AG04449 (cell line): Measurements from ENCODE around the gene LCE7A.

Experiments used
- CTCF ChIA-PET: fragments of 350-600 bp; formaldehyde crosslinking; extraction: SDS; loops from one replicate; lab custom pipeline; 2021; ENCODE audit warnings: antibody characterized with exemption; lab: Yijun Ruan, JAX
- POLR2A ChIA-PET: fragments of 400-600, 350-600 bp; formaldehyde crosslinking; extraction: SDS; loops from one replicate; lab custom pipeline; 2020; ENCODE audit warnings: antibody characterized with exemption, inconsistent platforms; lab: Yijun Ruan, JAX
- DNase-seq: peaks from one replicate; pipeline ENCODE4 v3.0.0-alpha.2; 2010; ENCODE audit warnings: low read depth, low spot score
- H3K4me3 ChIP-seq: 2 replicates; pipeline ENCODE4 v1.5.1; 2011; ENCODE audit warnings: low read depth, mild to moderate bottlenecking, control low read depth, low read length
- TF ChIP-seq, protein P1 (sequence below): IDR thresholded peaks from one replicate; pipeline ENCODE4 v1.5.1; 2011; ENCODE audit warnings: mild to moderate bottlenecking, moderate library complexity, low read length, control low read depth, inconsistent platforms; ENCODE audit not compliant: insufficient read depth; ENCODE audit errors: missing control alignments

LCE7A gene

DNA sequence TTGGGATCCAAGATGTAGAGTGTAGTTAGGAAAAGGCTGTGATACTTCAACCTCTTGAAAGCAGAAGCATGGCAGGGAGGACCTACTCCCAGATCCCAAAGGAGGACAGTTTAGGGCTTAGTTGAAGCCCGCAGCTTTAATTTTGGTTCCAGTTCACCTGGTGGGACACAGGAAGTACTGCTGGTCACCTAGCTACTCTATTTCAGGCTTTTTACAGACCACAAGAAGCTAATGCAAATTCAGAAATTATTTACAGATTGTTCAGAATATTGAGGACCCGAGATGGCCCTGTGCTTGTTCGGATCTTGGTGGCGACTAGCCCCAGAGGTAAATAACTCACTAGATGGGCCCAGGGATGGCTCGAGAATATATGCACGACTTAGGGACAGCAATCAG, 11.9 kb downstream of the LCE7A start:
- CTCF ChIA-PET: interaction anchor here (0.8 to 7.0 kb wide), 19 partner anchors 12 to 356 kb away, joined by 3 to 375 read pairs (median 10); partner anchors contain the start of genes IVL and LCE7A
- TF ChIP-seq, protein P1, sequence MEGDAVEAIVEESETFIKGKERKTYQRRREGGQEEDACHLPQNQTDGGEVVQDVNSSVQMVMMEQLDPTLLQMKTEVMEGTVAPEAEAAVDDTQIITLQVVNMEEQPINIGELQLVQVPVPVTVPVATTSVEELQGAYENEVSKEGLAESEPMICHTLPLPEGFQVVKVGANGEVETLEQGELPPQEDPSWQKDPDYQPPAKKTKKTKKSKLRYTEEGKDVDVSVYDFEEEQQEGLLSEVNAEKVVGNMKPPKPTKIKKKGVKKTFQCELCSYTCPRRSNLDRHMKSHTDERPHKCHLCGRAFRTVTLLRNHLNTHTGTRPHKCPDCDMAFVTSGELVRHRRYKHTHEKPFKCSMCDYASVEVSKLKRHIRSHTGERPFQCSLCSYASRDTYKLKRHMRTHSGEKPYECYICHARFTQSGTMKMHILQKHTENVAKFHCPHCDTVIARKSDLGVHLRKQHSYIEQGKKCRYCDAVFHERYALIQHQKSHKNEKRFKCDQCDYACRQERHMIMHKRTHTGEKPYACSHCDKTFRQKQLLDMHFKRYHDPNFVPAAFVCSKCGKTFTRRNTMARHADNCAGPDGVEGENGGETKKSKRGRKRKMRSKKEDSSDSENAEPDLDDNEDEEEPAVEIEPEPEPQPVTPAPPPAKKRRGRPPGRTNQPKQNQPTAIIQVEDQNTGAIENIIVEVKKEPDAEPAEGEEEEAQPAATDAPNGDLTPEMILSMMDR: no peak

DNA sequence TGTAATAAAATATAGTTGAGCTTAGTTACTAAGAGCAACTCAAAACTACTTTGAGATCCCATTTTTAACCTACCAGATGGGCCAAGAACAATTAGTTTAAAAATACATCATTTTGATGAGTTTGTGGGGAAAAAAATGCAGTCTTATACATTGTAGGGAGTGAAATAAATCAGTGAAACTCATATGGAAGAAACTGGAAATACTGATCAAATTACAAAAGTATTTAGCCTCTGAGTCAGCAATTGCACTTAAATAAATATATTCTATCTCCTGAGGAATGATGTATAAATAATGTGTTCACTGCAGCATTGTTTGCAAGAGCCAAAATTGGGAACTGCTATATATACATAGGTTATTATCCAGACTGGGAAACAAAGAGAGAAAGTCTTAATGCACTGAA, 13.7 kb downstream of the LCE7A start:
- ChIA-PET POLR2A (no interaction called here), CTCF (interaction anchor here (1.1 to 7.0 kb wide), 4 partner anchors 15 to 220 kb away, joined by 4 to 375 read pairs (median 137); partner anchors contain the start of genes IVL and LCE7A)
- TF ChIP-seq, protein P1: no peak
- no peak overlapping the region for H3K4me3 ChIP-seq
- peak; percentile 16 for DNase-seq

More for the DNA sequence above, 11.9 kb downstream of the LCE7A start:
- DNase-seq: no peak
- H3K4me3 ChIP-seq: no peak overlapping the region
- POLR2A ChIA-PET: no interaction called here

DNA sequence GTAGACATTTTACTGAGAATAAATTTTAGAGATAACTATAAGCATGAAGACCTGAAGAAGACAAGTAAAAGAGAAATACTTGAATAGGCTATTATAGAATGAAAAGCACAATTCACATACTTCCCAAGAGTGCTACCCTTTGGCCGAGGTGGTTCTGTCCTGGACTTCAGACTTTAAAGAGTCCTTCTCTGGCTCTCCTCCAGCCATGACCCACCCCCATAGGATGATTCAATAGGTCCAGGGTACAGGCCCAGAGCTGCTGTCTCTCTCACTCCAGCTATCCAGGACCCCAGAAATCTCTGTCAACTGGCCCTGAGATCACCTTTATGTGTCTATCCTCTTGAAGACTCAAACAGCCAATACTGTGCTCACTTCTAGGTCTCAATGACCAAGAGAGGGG, 17.0 kb downstream of the LCE7A start:
- TF ChIP-seq, protein P1: no peak
- CTCF ChIA-PET: interaction anchor here (1.7 kb wide), 1 partner anchor 49 kb away, joined by 17 read pairs; no protein-coding TSS in a partner anchor
- H3K4me3 ChIP-seq: no peak overlapping the region
- POLR2A ChIA-PET: no interaction called here
- no peak for DNase-seq

DNA sequence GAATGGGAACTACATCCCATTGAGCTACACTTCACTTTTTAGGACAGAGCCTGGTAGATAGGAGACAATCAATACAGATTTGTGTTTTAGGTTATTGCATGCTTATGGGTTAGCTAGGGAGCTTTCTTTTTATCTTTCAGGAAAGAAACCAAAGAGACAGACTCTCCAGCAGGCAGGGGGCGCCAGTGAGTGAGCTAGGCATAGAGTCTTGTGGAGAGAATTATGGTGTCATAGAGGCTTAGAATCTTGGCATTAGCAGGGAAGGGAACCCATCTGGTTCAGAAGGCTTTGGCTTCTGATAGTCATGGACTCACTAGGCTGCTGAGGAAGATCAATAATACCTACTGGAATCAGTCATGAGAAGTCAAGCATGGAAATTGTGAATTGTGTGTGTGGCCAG, 18.2 kb downstream of the LCE7A start, which contains the start of gene SMCP:
Gene SMCP (plus strand): TSS at position 281 of the 400 bp plus-strand sequence. CDS start 6,101 bp downstream, outside the sequence.
- TF ChIP-seq, protein P1: no peak
- no peak for DNase-seq
- no peak within 1 kb of the TSS for H3K4me3 ChIP-seq
- ChIA-PET CTCF (interaction anchor here (1.3 to 2.4 kb wide), 2 partner anchors 8 to 48 kb away, joined by 12 to 21 read pairs; no protein-coding TSS in a partner anchor), POLR2A (no interaction called here)

DNA sequence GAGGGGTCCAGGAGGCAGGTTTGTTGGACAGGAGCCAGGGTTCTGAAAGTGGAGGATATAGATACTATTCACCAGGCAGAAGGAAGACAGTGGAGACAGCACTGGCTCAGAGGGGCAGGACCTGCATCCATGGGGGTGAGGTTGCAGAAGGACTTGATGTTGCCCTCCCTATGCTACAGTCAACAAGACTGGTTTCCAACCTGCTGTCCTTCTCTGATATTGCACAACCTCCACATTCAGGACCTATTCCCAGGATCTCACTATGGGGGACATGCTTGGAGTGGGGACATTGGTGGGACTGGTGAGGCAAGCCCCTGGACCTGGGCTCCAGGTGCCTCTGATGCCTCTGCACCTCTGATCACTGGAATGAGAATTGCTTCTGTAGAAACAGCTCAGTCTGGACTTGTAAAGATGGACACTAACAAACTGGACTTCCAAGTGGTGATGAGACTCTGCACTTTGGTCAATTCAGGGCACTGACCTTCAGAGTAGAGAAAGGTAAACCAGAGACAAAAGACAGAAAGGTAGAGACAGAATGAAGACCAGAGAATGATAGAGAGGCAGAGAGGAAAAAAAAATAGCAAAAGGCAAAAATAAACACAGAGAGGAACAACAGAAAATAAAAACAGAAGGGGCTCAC, 19.9 kb downstream of the LCE7A start:
- no peak for DNase-seq
- ChIA-PET CTCF (interaction anchor here (1.3 to 2.4 kb wide), 2 partner anchors 9 to 46 kb away, joined by 12 to 21 read pairs; no protein-coding TSS in a partner anchor), POLR2A (no interaction called here)
- no peak overlapping the region for H3K4me3 ChIP-seq
- TF ChIP-seq, protein P1: no peak

DNA sequence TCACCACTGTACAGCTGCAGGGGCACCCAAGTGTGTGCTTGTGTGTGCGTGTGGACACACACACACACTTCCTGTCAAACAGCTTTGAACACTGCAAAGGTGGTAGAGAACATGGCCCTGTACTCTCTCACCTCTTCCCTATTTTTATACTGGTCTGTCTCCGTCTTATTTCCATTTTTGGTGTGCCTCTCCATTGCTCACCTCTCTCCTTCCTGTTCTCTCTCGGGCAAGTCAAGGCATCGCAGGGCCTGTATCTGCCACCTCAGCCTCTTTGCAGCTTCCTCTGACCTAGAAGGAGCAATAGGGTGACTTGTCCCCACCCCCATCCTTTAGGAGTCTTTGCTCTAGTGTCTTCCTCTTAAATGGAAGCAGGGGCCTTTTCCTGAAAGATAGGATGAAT, 20.5 kb downstream of the LCE7A start:
- ChIA-PET POLR2A (no interaction called here), CTCF (no interaction called here)
- DNase-seq: no peak
- TF ChIP-seq, protein P1: no peak
- no peak overlapping the region for H3K4me3 ChIP-seq
